Measurements from ENCODE around the gene PPARA. TPM values are rescaled to one million over a fixed set of nuclear protein-coding genes. Genes with fewer than 3 reads are reported as not detected.
A peak's percentile ranks its signal among the peaks of the same experiment; 100 is the strongest.

PPARA gene
- polyA plus RNA-seq, 3 donors, result 7.2 to 15.4 (median 8.2) TPM

- 93 to 97% (median 97%) methylated on average over 10 to 12 of the region's 12 CpGs for WGBS, 3 donors
- H3K27ac ChIP-seq (ENCODE audit: low read depth, low read length), result no peak overlapping the region
Observed at GRCh38 chr22:46272762-46273431, 122.6 kb downstream of the PPARA start.

DNA sequence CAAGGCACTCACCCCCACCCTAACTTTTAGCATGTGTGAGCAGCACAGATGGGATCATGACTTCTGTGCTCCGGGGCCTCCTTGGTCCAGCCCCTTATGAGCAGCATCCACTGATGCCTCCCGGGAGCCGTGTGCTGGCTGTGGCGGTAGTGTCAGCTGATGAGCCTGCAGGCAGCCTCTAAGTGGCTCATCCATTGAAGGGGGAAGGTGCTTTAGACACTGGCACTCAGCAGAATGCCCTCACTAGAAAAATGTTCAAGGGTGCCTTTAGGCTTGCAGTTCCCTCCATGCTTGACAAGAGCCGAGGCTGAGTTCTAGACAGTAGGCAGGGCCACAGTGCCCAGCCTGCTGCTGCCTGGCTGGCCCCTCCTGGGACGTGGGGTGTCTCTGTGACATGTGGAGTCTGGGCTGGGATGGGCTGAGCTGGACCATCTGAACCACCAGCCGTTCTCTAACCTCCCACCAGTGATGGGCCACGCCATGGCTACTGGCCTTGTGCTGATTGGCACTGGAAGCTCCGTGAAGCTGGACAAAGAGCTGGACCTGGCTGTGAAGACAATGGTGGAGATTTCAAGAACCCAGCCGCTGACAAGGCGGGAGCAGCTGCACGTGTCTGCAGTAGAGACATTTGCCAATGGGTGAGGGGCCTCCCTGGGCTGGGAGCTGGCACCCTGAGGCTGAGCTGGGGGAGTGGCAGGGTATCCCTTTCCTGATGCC is 123.3 kb downstream of the PPARA start:
- H3K27ac ChIP-seq (ENCODE audit: low read depth, low read length), result no peak overlapping the region

DNA sequence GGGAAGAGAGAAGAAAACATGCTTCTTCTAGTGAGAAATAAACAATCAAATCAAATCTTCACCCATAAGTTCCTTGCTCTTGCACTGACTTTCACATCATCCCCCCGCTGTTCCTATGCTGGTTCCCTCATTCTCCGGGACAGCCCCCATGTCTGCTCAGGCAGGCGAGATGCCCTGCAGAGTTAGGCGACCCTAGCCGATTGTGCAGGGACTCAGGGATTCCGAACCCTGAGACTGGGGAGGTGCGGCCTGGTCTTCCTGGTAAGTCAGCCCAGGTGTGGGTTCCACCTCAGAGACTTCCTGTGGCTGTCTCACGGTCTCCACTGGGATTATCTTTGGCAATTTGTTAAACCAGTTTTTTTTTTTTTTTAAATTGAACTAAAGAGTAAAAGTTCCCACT is 124.1 kb downstream of the PPARA start:
- 96 to 97% (median 97%) methylated on average over 8 of the region's 8 CpGs for WGBS, 3 donors
- H3K27ac ChIP-seq (ENCODE audit: low read depth, low read length), result no peak overlapping the region

More for the DNA sequence above, 123.3 kb downstream of the PPARA start:
- WGBS, 3 donors, result 87 to 92% (median 91%) methylated on average over 12 of the region's 12 CpGs

GRCh38 chr22:46275455-46276122 is 125.3 kb downstream of the PPARA start:
- 67 to 72% (median 70%) methylated on average over 3 of the region's 3 CpGs for WGBS, 3 donors
- no peak overlapping the region for H3K27ac ChIP-seq (ENCODE audit: low read depth, low read length)

DNA sequence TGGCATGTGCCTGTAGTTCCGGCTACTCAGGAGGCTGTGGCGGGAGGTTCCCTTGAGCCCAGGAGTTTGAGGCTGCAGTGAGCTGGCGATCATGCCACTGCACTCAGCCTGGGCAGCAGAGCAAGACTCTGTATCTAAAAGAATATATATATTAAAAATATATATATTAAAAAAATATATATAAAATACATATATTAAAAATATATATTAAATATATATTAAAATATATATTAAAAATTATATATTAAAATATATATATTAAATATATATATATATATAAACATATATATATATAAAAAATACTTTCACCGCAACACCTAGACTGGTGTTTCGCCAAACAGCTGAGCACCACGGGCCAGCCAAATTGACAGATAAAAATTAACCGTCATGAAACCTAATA is 126.2 kb downstream of the PPARA start:
- no peak overlapping the region for H3K27ac ChIP-seq (ENCODE audit: low read depth, low read length)
- WGBS, 3 donors, result 84 to 96% (median 95%) methylated on average over 7 of the region's 7 CpGs

DNA sequence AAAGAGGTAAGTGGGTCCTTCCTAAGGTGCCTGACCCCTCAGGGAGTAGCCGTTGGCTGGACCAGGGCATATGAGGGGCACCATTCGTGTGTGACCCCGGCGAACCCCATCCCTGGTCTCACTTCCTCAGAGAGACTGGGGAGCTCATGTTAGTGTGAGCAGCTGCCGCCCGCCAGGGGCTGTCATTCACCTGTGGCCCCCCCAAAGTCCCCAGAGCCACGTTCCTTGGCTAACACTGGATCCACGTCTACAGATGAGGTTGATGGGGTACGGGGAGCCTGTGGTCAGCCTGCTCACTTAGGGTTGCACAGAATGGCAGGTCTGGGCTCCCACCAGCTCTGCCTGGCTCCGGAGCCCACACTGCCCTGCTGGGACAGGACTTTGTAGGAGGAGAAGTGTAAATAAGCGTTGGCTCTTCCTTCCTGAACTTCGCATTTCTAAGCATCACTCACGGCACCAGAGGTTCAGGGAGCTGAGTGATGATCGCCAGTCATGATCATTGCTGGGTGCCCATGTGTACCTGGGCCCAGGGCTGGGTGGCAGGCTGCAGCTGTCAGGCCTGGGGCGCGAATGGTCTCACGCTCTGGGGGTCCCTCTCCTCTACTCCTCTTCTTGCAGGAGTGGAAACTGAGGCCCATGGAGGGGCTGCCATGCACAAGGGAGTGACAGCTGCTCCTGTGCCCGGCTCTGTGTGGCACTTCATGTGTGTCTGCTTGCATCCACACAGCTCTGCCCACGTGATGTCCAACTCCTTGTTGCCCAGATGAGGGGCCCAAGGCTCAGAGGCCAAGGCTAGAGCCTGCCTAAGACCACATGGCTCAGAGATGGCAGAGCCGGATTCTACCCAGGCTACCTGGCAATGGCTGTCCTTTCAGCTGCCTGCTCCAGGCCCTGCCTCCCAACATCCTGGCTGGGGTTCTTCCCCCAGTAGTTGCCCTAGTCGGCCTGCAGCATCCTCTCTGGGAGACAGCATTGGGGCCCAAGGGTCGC is 128.6 kb downstream of the PPARA start:
- 92 to 96% (median 93%) methylated on average over 22 of the region's 22 CpGs for WGBS, 3 donors

GRCh38 chr22:46280063-46280817 is 129.9 kb downstream of the PPARA start:
- no peak overlapping the region for H3K27ac ChIP-seq (ENCODE audit: low read depth, low read length)
- 95 to 97% (median 96%) methylated on average over 12 of the region's 12 CpGs for WGBS, 3 donors

More for the DNA sequence above, 128.6 kb downstream of the PPARA start:
- H3K27ac ChIP-seq (ENCODE audit: low read depth, low read length), result no peak overlapping the region

- H3K27ac ChIP-seq (ENCODE audit: low read depth, low read length), result no peak overlapping the region
- 79 to 82% (median 81%) methylated on average over 19 of the region's 19 CpGs for WGBS, 3 donors
Observed at GRCh38 chr22:46280999-46281623, 130.8 kb downstream of the PPARA start.

DNA sequence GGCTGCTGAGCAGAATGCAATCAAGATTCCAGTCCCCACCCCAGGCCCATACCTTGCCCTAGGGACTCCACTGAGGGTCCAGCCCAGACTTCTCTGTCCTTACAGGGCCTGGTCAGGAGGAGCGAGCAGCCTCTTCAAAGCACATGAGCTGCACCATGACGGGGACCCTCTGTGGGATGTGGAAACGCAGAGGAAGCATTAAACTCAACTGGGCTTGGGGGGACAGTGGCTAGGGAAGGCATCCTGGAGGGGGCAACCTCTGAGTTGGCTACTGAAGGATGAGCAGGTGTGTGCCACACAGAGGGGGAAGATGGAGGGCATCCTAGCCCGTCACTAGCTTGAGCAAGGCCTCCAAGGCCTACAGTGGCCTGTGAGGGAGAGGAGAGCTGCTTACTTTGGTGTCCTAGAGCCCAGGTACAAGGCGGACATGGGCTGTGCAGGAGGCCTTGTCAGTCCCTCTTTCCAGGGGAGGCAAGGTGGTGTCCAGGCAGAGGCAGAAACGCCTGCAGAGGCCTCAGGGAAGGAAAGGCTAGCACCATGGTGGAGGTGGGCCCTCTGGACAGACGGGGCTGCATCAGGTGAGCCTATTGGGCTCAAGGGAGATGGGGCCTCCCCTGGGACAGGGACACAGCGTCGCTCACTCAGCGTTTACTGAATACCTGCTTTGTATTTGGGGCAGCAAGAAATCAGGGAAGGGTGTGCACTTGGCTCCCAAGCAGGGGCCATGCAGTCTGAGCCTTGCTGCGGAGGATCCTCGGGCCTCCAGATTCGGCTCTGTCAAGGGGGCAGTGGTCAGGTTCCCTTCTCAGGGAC is 131.7 kb downstream of the PPARA start:
- H3K27ac ChIP-seq (ENCODE audit: low read depth, low read length), result no peak overlapping the region
- 97 to 99% (median 98%) methylated on average over 13 of the region's 13 CpGs for WGBS, 3 donors

GRCh38 chr22:46286006-46286405 is 135.7 kb downstream of the PPARA start:
- H3K27ac ChIP-seq (ENCODE audit: low read depth, low read length), result no peak overlapping the region
- 86 to 97% (median 91%) methylated on average over 3 of the region's 3 CpGs for WGBS, 3 donors

GRCh38 chr22:46286941-46287872 is 136.9 kb downstream of the PPARA start:
- H3K27ac ChIP-seq (ENCODE audit: low read depth, low read length), result no peak overlapping the region
- 65 to 93% (median 89%) methylated on average over 15 of the region's 15 CpGs for WGBS, 3 donors

DNA sequence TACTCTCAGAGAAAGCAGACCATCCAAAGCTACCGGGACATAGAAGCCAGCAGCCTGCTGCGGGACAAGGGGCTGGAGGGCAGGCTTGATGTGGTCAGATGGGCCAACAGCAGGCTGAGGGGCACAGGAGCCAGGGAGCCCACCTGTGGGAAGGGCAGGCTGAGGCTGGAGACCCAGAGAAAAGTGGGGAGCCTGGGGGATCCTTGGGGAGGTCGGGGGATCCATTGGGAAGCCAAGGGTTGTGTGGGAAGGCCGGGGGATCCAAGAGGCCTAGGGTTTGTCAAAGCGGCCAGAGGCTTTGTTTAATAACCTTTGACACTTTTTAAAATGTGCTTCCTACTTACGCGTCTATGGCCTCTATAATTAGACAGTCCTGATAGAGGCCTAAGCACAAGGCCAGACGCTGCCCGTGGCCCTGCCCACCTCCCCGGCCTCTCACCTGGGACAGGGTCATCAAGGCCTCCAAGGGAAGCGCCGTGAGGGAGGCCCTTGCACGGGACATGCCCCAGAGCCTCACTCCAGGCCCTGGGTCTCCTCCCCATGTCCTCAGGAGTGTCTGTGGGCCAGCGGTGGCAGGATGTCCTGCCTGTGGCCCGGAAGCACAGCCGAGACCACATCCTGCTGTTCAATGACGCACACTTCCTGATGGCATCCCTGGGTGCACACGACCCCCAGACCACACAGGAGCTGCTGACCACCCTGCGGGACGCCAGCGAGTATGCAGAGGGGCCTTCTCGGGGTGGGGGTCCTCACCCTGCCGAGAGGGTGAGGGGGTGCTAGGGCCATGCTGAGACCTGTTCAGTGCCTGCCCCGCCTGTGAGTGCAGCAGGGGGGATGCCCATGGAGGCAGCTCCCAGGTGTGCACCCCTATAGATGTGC is 137.8 kb downstream of the PPARA start:
- peak overlapping the region; percentile 15 for H3K27ac ChIP-seq (ENCODE audit: low read depth, low read length)
- 46 to 78% (median 48%) methylated on average over 24 of the region's 24 CpGs for WGBS, 3 donors

DNA sequence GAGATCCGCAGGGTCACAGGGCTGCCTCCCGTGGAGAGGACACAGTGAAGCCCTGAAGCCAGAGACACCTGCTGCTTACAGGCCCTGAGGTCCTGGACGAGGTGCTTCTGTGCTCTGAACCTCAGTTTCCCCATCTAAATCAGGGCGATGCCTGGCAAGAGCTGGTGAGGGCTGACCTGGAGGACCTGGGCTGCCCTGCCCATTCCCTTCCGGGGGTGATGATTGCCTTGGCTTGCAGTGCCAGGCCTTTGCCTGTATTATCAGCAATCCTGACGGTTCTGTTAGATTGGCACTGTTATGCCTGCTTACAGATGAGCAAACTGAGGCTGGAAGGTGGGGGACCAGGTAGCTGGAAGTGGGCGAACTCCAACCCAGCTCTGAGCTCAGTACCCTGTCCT is 138.5 kb downstream of the PPARA start:
- 87 to 88% (median 88%) methylated on average over 7 of the region's 7 CpGs for WGBS, 3 donors
- H3K27ac ChIP-seq (ENCODE audit: low read depth, low read length), result no peak overlapping the region

GRCh38 chr22:46289244-46289891 is 139.0 kb downstream of the PPARA start:
- no peak overlapping the region for H3K27ac ChIP-seq (ENCODE audit: low read depth, low read length)

More at GRCh38 chr22:46289244-46289891, 139.0 kb downstream of the PPARA start:
- WGBS, 3 donors, result 83 to 84% (median 84%) methylated on average over 33 of the region's 33 CpGs

Data from adipose tissue (tissue), 3 donors.